Stimulated activated naive CD8-positive, alpha-beta T cell treated with anti-CD3 and anti-CD28 coated beads, Interleukin-15, Interleukin-2, amounts not matched to agents 100 ng/mL and 50 ng/mL, for 24 hours (primary cell): ENCODE data around the gene NRN1.
"Not testable (repeated sequence)": the region's sequence is repeated elsewhere in the genome, so short reads cannot be mapped to it uniquely, and the experiment has no call there.

Experiments
- H3K27ac Mint-ChIP-seq: one replicate; pipeline ENCODE4 v1.8.0; 2021; ENCODE audit warnings: mild to moderate bottlenecking, mixed read lengths
- H3K27me3 Mint-ChIP-seq: one replicate; pipeline ENCODE4 v1.8.0; 2021; ENCODE audit warnings: mixed read lengths
- H3K36me3 Mint-ChIP-seq: one replicate; pipeline ENCODE4 v1.8.0; 2021; ENCODE audit warnings: low read depth, mixed read lengths
- H3K4me1 Mint-ChIP-seq: one replicate; pipeline ENCODE4 v1.8.0; 2021; ENCODE audit warnings: low read depth, mixed read lengths
- H3K4me3 Mint-ChIP-seq: one replicate; pipeline ENCODE4 v1.8.0; 2021; ENCODE audit warnings: mild to moderate bottlenecking, mixed read lengths
- H3K9me3 Mint-ChIP-seq: one replicate; pipeline ENCODE4 v1.8.0; 2021; ENCODE audit warnings: mixed read lengths

The NRN1 gene

DNA sequence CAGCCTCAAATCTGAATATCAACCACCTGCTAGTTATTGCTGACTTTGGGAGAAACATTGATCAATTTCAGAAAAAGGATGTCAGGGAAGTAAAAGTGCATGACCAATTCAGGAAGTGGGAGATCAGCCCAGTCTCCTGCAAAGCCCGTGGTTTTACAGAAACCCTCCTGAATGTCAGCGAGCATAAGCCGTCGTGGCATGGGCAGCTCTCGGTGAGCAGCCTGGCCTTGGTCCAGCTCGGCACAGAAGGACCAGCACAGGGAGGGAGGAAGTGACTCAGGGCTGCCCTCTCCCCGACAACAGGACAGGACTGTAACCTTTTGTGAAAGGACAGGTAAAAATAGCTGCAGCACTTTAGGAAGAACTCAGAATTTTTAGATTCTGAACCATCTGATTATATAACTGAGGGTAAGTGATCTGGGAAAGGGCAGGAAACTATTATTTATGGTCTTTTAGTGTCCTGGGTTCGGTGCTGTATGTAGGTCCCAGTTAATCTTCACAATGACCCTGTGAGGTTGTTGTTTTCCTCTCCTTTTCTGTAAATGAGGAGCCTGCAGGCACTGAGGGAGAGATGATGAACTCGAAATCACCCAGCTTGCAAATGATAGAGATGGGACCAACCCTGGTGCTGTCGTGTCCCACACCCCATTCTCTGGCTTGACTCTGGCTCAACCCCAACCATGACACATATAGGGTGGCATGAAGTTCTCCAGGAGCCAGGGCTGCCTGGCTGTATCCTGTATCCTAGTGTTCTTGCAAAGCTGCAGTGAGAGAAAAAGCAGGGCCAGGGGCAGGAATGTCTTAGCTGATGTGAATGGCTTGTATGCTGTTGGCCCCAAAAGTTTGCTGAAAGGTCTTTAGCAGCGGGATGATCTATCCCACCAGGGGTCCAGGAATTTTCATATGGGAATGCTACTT is 37.6 kb downstream of the NRN1 start:
- Mint-ChIP-seq H3K9me3 (no peaks in the 10 kb centered on the region), H3K27ac (peak overlapping the region; percentile 15), H3K4me3 (no peak overlapping the region), H3K27me3 (peaks cover 12% of the 10 kb centered on the region), H3K4me1 (peaks cover 18% of the 10 kb centered on the region), H3K36me3 (peaks cover 4% of the 10 kb centered on the region)

DNA sequence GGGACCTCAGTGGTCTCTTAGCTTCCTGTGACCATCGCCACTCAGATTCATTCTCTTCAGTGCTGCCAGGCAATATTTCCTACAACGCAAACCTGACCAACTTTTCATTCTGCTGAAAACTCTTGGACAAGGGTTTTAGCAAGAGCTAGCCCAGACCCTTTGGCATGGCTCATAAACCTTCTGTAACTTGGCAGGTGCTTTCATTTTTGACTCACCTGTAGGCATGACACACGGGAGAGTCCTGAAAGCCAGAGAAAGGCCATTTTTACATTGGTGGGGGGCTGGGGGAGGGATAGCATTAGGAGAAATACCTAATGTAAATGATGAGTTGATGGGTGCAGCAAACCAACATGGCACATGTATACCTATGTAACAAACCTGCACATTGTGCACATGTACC is 38.7 kb downstream of the NRN1 start:
- H3K4me3 Mint-ChIP-seq, H3K36me3 Mint-ChIP-seq, H3K27ac Mint-ChIP-seq, H3K9me3 Mint-ChIP-seq: not testable (repeated sequence)
- Mint-ChIP-seq H3K4me1 (peaks cover 18% of the 10 kb centered on the region), H3K27me3 (peaks cover 14% of the 10 kb centered on the region)

DNA sequence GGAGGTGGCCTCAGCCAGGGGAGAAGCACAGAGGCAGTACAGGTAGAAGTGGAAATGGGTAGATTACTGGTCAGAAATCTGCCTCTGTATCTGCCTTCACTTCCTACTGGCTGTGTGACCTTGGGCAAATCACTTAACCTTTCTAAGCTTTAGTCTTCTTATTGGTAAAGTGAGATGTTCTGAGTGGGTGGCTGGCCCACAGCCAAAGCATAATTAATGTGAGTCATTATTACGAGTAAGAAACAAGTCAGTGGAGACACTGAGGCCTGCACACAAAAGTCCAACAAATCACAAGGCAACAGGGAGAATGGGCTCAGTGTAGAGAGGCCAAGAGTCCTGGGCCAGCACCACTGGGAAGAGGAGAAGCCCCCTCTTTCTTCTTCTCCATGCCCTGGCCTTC is 39.1 kb downstream of the NRN1 start:
- Mint-ChIP-seq H3K36me3 (peaks cover 1% of the 10 kb centered on the region), H3K4me3 (no peak overlapping the region), H3K27ac (no peak overlapping the region), H3K9me3 (no peaks in the 10 kb centered on the region), H3K4me1 (peaks cover 18% of the 10 kb centered on the region), H3K27me3 (peaks cover 14% of the 10 kb centered on the region)

DNA sequence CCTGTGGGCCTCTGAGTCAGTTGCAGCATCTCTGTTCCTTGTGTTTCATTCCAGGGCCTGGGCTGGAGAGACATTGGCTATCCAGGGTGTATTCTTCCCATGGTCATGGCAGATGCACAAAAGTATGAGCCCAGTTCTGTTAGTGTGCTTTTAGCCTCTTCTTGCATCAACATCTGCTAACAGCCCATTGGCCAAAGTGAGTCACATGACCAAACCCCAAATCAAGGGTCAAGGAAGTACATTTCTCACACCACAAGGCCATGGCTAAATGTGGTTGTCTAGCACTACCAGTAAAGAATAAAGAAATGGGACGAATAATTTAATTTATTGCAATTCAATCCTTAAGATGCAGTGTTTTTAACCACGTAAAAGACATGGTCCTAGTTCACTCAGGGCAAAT is 43.9 kb downstream of the NRN1 start:
- H3K27me3 Mint-ChIP-seq: peaks cover 4% of the 10 kb centered on the region
- peaks cover 6% of the 10 kb centered on the region for H3K4me1 Mint-ChIP-seq
- no peak overlapping the region for H3K4me3 Mint-ChIP-seq
- H3K36me3 Mint-ChIP-seq: no peaks in the 10 kb centered on the region
- H3K9me3 Mint-ChIP-seq: no peaks in the 10 kb centered on the region
- no peak overlapping the region for H3K27ac Mint-ChIP-seq

DNA sequence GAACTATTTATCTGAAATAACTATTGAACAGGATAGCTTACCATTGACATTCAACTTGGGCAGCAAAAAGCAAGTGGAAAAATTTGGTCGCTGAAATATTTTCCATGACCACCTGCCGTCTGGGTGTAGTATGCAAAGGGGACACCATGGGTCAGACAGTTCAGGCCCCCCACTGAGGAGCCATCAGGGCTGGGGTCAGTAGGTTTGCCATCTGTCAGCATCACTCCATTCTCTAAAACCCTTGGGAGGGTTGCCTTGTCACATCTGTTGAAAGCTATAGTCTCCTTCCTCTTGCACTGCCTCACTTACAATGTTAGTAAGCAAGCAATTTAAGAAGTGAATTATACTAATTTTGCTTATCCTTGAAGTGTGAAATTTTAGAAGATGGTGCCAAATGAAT is 44.9 kb downstream of the NRN1 start:
- Mint-ChIP-seq H3K27ac (no peak overlapping the region), H3K4me1 (no peaks in the 10 kb centered on the region)

DNA sequence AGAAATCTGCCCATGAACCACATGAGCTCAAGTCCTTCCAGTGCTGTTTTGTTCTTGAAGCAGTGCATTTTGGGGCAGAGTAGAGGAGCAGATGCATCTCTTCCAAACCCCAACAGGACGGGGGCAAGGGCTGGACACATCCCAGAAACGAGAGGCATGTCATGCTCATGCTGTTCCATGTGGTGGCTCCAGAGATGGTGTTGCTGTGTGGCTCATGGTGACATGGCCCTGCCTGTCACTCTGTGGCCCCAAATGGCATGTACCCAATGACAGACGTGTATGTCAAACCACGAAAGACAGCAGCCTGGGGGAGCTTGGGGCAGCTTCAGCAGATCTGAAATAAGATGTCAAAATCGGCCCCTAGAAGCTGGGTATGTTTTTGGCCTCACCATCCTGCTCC is 46.3 kb downstream of the NRN1 start:
- Mint-ChIP-seq H3K27ac (no peak overlapping the region), H3K27me3 (peaks cover 4% of the 10 kb centered on the region), H3K4me3 (no peak overlapping the region), H3K4me1 (no peaks in the 10 kb centered on the region), H3K36me3 (no peaks in the 10 kb centered on the region), H3K9me3 (no peaks in the 10 kb centered on the region)

More for the DNA sequence above, 44.9 kb downstream of the NRN1 start:
- H3K36me3 Mint-ChIP-seq: no peaks in the 10 kb centered on the region
- no peak overlapping the region for H3K4me3 Mint-ChIP-seq
- no peaks in the 10 kb centered on the region for H3K9me3 Mint-ChIP-seq
- H3K27me3 Mint-ChIP-seq: peaks cover 4% of the 10 kb centered on the region

DNA sequence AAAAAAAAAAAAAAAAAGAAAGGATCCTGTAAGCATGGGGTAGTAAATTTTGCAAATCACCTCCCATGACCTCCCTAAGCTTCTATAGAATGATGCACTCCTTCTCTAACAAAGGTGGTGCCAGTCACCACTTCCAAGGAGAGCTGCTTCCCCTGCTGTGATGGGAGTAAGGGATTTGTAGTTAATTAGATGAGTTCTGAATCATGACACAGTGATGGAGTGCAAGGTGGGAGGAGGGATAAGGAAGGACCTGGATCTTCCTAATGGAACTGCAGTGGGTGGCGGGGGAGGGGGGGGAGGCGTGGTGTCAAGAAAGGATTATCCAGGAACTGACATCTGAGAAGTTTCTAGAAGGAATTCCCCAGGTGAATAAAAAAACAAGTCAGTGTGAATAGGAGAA is 47.8 kb downstream of the NRN1 start:
- Mint-ChIP-seq H3K27me3 (peaks cover 1% of the 10 kb centered on the region), H3K9me3 (no peaks in the 10 kb centered on the region), H3K4me3 (no peak overlapping the region), H3K27ac (no peak overlapping the region), H3K4me1 (no peaks in the 10 kb centered on the region), H3K36me3 (no peaks in the 10 kb centered on the region)

DNA sequence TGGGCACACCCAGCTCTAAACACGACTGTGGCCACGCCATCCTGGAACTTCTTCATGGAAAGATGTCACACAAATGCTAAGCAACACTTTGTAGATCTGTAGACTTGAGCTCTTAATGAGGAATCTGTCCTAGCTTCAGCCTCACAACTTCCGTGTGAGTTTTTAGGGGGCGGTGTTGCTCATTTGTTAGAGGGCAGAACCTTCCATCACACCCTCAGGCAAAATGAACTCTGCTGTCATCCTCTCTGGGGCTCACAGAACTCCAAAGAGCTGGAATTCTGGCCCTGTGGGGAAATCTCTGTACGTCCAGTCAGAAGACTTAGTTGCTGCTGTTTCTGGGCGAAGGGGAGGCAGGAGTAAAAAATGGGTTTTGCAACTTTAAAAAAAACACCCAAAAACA is 49.8 kb downstream of the NRN1 start:
- Mint-ChIP-seq H3K27ac (no peak overlapping the region), H3K9me3 (no peaks in the 10 kb centered on the region), H3K27me3 (peaks cover 3% of the 10 kb centered on the region)

DNA sequence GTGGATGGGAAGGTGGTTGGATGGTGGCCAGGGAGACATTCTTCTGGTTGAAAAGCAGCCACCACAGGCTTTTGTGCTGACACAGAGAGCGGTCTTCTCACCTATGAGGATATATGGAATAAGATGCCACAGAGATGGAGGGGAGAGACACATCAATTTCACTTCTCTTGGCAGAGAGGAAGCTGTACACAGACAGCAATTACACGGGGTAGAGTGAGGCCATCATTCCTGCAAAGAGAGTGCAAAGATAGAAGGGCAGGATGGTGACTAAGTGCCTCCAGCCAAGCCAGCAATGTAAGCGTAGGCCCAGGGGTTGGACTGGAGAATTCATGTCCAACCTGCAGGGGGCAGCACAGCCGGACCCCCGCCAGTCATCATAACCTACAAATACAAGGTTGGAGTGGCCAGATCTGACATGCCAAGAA is 56.4 kb downstream of the NRN1 start:
- Mint-ChIP-seq H3K4me1 (no peaks in the 10 kb centered on the region), H3K4me3 (no peak overlapping the region), H3K27ac (no peak overlapping the region), H3K36me3 (no peaks in the 10 kb centered on the region), H3K27me3 (peaks cover 10% of the 10 kb centered on the region), H3K9me3 (no peaks in the 10 kb centered on the region)

More for the DNA sequence above, 49.8 kb downstream of the NRN1 start:
- no peaks in the 10 kb centered on the region for H3K4me1 Mint-ChIP-seq
- no peak overlapping the region for H3K4me3 Mint-ChIP-seq
- H3K36me3 Mint-ChIP-seq: no peaks in the 10 kb centered on the region
